Measurements from ENCODE around the gene SEMA5B. TPM values are rescaled to one million over a fixed set of nuclear protein-coding genes. Genes with fewer than 3 reads are reported as not detected.
A peak's percentile ranks its signal among the peaks of the same experiment; 100 is the strongest.

SEMA5B gene
- total RNA-seq, 3 donors from 2014 or later, result 0.34 to 0.89 (median 0.35) TPM

DNA sequence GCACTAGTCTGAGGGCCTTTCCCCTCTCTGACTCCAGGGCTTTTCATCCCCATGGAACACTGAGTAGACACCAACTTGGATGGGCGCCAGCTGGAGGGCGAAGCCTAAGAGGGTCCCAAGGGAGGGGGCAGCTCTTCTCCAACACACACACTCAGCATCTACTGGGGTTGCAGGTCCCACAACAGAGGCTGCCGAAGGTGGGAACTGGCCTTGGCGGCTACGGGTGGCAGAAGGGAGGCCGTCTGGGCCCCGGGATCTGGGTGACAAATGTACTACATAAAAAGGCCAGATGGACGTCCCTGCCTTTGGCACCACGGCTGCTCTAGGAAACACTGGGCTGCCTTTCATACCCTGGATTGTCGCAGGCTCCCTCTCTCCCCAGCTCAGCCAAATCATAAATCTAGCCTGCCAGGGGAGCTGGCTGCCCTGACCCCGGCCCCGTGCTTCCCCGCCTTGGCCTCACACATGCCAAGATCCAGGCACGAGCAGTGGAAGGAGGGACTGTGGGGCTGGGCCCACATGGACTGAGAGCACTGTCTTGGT is 31.5 kb downstream of the SEMA5B start:
- ATAC-seq, result no peak
- no peak for DNase-seq
- TF ChIP-seq, protein P1, sequence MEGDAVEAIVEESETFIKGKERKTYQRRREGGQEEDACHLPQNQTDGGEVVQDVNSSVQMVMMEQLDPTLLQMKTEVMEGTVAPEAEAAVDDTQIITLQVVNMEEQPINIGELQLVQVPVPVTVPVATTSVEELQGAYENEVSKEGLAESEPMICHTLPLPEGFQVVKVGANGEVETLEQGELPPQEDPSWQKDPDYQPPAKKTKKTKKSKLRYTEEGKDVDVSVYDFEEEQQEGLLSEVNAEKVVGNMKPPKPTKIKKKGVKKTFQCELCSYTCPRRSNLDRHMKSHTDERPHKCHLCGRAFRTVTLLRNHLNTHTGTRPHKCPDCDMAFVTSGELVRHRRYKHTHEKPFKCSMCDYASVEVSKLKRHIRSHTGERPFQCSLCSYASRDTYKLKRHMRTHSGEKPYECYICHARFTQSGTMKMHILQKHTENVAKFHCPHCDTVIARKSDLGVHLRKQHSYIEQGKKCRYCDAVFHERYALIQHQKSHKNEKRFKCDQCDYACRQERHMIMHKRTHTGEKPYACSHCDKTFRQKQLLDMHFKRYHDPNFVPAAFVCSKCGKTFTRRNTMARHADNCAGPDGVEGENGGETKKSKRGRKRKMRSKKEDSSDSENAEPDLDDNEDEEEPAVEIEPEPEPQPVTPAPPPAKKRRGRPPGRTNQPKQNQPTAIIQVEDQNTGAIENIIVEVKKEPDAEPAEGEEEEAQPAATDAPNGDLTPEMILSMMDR (IDR thresholded peaks at IDR 0.05), result no peak
- H3K4me3 ChIP-seq, result no peak overlapping the region
- H3K36me3 ChIP-seq (ENCODE audit: low read depth), result no peaks in the 10 kb centered on the region
- H3K4me1 ChIP-seq (ENCODE audit: low read depth), result no peaks in the 10 kb centered on the region
- no peaks in the 10 kb centered on the region for H3K9me3 ChIP-seq
- intact Hi-C loops (cut with DNase I, micrococcal nuclease), result no loop called here

DNA sequence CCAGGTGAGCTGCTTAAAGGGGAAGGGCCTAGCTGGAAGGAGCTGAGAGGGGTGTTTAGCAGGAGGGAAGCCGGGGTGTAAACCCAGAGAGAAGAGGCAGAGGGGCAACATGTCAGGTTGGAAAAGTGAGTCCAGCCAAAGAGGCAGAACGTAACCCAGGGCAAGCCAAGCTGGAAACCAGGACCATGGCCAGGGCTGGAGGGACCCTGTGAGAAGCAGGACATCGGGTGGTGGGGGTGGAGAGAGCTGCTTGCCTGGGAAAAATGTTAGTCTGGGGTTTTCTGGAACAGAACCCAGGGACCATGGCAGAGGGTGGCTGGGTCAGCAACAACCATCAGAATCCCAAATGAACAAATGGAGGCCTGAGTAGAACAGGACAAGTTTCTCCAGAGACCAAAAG is 32.6 kb downstream of the SEMA5B start:
- DNase-seq (no peak), ATAC-seq (no peak)
- TF ChIP-seq, protein P1 (IDR thresholded peaks at IDR 0.05), result no peak
- no peaks in the 10 kb centered on the region for H3K36me3 ChIP-seq (ENCODE audit: low read depth)
- intact Hi-C loops (cut with DNase I, micrococcal nuclease), result no loop called here
- H3K4me3 ChIP-seq, result no peak overlapping the region
- no peaks in the 10 kb centered on the region for H3K9me3 ChIP-seq
- no peaks in the 10 kb centered on the region for H3K4me1 ChIP-seq (ENCODE audit: low read depth)

DNA sequence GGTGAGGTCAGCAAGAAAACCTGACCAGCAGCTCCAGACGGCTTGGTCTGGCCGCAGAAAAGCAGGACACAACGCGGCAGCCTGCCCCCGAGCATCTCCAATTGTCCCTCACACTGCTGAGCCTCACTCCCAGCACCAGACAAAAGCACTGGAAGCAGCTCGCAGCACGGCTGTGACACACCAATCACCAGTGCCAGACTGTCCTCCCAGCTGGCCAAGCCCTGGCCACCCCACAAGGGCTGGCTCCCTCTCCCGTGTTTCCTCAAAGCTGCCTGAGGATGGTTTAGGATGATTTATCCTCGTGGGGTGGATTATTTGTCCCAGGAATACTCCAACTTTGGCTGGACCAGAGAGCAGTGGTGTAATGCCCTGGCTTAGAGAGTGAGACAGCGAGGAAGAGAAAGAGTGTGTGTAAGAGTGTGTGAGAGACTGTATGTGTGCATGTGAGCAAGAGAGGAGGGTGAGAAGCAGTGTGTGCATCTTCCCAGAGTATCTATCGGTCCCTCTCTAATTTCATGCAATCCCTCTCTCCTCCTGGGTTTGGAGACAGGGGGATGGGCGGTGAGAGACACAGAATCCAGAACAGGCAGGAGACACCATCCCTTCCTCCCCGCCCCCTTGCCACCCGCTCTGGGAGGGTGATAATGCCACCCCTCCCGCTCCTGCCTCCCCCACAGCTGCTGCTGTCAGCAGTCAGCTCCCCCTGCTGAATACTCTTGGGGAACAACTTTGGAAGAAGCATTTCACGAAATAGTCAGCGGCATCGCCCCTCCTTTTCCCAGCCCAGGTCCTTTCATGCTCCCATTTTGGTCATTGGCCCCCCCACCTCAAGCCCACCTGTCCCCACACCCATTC is 34.2 kb downstream of the SEMA5B start:
- TF ChIP-seq, protein P1 (IDR thresholded peaks at IDR 0.05), result no peak
- peak in 1 of 3 donors; percentile 9 for DNase-seq
- no peak overlapping the region for H3K4me3 ChIP-seq
- no peaks in the 10 kb centered on the region for H3K9me3 ChIP-seq
- peak; percentile 39 for ATAC-seq
- H3K4me1 ChIP-seq (ENCODE audit: low read depth), result no peaks in the 10 kb centered on the region
- intact Hi-C loops (cut with DNase I, micrococcal nuclease), result no loop called here
- no peaks in the 10 kb centered on the region for H3K36me3 ChIP-seq (ENCODE audit: low read depth)

DNA sequence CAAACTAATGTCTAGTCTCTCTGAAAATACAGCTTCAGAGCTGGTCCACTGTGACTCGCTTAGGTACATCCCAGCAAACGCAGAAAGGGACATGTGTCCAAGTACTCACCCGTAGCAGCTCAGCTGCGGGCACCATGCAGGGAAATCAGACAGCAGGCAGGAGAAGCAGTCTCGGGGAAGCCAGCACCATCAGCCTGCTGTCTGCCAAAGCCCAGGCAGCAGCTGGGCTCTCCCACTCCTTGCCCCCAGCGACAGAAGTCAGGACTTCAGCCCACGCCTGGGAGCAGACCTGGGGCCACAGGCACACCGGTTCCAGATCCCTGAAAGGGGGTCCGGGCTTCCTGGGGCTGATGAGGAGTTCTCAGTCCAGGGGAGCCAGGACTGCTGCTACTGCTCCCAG is 34.9 kb downstream of the SEMA5B start:
- Histone ChIP-seq H3K9me3 (no peaks in the 10 kb centered on the region), H3K4me3 (no peak overlapping the region), H3K4me1 (ENCODE audit: low read depth) (no peaks in the 10 kb centered on the region), H3K36me3 (ENCODE audit: low read depth) (no peaks in the 10 kb centered on the region)
- DNase-seq (no peak), ATAC-seq (no peak)
- intact Hi-C loops (cut with DNase I, micrococcal nuclease), result no loop called here
- TF ChIP-seq, protein P1 (IDR thresholded peaks at IDR 0.05), result no peak

DNA sequence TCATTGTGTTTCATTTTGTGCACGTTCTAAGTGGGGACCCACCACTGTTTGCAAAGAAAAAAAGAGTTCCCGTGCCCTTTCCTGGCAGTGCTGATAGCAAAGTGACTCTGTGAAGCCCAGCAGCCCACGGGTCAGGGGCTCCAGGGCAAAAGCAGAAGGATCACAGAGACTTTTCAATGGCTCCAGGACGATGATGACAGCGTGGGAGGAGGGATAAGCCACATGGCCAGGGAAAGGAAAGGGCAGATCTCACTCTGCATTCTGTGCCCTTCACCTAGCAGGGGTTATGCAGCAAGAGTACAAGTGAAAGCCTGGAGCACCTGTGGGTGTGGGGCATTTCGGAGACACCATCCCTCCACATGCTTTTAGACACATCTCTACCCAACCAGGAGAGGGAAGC is 35.4 kb downstream of the SEMA5B start:
- intact Hi-C loops (cut with DNase I, micrococcal nuclease), result no loop called here
- Histone ChIP-seq H3K9me3 (no peaks in the 10 kb centered on the region), H3K36me3 (ENCODE audit: low read depth) (no peaks in the 10 kb centered on the region), H3K4me1 (ENCODE audit: low read depth) (no peaks in the 10 kb centered on the region), H3K4me3 (no peak overlapping the region)
- ATAC-seq (no peak), DNase-seq (no peak)
- TF ChIP-seq, protein P1 (IDR thresholded peaks at IDR 0.05), result no peak
